SIG-M5 treated with dmso at 0.1 percent for 504 hours (cell line): ENCODE measurements around the gene ZNF620.
A peak's percentile ranks its signal among the peaks of the same experiment; 100 is the strongest.
"Not testable (repeated sequence)": the region's sequence is repeated elsewhere in the genome, so short reads cannot be mapped to it uniquely, and the experiment has no call there.

ENCODE experiments used
- DNase-seq: peaks from one replicate; lab custom pipeline; 2025; ENCODE audit not compliant: unreplicated experiment; lab: John Stamatoyannopoulos, UW

Gene ZNF620

DNA sequence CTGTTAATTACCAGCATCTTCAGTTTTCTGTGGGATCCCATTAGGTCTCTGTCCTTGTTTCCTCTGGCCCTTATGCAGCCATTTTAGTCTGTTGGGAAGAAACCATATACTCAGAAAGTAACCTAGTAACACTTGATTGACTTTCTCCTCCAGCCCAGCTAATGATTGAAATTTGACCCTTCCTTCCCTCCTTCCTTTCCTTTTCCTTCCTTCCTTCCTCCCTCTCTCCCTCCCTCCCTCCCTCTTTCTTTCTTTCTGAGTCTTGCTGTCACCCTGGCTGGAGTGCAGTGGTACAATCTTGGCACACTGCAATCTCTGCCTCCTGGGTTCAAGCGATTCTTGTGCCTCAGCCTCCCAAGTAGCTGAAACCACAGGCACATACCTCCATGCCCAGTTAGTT, 5.9 kb upstream of the ZNF620 start:
- DNase-seq = no peak

DNA sequence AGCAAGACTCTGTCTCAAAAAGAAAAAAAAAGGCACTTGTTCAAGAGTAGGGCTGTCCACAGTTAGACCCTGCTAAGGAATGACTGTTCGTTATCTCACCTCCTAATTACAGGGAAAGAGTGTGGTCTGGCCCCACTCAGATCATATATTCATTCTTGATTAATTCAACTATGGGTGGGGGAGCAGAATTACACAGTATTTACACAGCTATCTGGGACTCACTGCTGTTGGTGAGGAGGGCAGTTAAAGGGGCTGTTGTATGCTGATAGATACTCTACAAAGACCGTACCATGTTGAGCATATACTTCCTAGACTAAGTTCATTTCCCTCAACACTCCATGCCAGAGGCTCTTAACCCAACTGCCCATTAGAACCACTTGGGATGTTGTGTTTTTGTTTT, 3.8 kb upstream of the ZNF620 start:
- DNase-seq = no peak

DNA sequence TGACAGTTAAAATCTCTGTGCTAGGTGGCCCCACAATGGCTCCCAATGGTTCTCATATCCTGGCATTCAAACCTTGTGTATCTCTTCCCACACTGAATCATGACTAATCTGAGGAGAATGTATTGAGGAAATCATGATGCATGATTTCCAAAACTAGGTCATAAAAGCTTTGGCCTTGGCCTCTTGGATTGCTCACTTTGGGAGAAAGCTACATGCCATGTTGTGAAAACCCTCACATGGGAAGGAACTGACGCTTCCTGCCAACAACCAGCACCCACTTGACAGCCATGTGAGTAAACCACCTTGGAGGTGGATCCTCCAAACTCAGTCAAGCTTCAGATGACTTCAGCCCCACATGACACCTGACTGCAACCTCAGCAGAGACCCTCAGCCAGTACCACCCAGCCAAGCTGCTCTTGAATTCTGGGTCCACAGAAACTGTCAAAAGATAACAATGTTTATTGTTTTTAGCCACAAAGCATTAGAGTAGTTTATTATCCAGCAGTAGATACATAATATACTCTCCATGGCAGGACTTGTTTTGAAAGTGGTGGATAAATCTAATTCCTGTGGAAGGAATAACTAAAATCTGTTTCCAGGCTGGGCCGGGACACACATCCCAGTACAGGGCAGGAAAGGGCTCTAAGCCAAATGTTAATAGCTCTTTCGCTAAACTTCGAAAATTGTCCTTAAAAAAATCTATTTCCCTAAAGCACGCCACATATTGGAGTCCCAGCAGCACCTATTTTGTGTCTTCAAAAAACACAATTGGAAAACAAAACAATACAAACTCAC, 1.0 kb upstream of the ZNF620 start:
- no peak for DNase-seq

DNA sequence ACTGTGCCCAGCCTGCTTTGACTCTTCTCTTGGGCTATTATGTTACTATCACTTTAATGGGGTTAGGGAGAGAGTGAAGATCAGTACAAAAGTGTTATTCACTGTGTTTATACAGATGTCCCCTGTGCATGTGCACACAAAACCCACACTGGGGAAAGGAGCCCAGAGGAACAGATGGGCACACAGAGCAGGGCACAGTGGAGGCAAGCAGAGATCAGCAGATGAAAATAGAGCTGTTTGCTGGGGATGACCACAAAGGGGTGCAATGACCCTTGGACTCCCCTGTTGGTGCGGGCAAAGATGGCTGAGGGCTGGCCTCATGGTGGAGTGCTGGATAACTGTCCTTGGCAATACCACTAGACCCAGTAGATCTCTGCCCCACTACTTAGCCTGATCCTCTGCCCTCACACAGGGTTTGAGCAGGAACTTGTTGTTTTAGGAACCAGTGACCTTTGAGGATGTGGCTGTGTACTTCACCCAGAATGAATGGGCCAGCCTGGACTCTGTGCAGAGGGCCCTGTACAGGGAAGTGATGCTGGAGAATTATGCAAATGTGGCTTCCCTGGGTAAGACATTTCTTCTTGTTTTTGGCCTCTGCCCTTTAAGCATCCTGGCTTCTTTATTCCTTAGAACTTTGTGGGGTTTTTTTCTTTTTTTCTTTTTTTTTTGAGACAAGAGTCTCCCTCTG, 5.3 kb downstream of the ZNF620 start:
- no peak for DNase-seq

DNA sequence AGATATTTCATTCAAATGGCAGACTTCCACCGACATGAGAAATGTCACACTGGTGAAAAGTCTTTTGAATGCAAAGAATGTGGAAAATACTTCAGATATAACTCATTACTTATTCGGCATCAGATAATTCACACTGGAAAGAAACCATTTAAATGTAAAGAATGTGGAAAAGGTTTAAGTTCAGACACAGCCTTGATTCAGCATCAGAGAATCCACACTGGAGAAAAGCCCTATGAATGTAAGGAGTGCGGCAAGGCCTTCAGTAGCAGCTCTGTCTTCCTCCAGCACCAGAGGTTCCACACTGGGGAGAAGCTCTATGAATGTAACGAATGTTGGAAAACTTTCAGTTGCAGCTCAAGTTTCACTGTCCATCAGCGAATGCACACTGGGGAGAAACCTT, 10.4 kb downstream of the ZNF620 start:
- DNase-seq = no peak

DNA sequence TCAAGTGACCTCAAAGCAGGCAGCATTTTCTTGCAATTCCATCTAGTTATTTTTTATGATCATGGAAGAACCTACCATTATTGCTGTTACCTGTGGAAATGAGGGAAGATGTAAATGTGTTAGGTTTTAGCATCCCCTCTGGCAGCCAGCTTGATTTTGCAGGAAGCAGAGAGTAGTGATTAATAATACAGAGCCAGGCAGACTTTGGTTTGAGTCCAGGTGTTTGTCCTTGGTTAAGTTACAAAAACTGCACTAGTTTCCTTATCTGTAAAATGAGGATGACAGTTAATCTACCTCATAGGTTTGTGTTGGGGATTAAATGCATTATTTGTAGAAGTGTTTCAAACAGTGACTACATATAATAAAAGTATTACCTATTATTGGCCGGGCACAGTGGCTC, 12.2 kb downstream of the ZNF620 start:
- DNase-seq = no peak

DNA sequence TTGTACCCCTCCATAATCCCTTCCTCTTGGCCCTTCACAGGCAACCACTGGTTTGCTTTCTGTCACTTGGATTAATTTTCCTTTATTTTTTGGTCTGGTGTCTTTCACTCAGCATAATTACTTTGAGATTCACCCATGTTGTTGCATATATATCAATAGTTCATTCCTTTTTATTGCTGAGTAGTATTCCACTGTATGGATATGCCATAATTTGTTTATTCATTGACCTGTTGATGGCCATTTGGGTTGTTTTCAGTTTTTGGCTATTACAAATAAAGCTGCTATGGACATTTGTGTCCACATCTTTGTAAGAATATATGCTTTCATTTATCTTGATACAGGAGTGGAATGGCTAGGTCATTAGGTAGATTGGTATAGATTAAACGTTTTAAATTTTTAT, 13.0 kb downstream of the ZNF620 start:
- DNase-seq = no peak

DNA sequence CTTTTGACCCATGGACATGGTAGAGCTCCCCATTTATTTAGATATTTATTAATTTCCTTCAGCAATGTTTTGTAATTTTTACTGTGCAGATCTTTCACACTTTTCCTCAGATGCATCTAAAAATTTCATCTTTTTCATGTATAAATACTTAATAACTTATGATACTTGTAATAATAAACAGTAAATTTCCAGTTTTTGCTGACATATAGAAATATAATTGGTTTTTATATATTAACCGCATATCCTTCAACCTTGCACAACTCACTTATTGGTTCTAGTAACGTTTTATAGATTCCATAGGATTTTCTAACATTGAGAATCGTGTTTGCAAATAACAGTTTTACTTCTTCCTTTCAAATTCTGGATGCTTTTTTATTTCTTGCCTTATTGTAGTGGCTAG, 15.4 kb downstream of the ZNF620 start:
- no peak for DNase-seq

DNA sequence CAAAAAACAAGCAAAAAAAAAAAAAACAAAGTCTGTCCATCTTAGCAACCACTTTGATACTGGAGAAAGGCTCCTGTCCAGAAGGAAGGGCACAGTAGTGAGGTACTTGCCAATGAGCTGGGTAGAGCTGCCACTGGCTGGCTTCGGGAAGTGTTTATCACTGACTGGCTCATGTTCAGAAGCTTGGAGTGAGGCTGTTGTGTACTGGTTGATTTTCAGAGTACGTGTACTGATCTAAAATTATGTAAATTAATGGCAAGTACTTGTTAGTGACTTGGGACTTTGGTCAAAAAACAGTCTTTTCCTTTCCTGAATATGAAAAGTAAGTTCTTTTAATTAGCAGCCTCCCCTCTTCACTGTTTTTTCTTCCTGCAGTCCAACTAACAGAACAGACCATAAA, 17.9 kb downstream of the ZNF620 start:
- no peak for DNase-seq

DNA sequence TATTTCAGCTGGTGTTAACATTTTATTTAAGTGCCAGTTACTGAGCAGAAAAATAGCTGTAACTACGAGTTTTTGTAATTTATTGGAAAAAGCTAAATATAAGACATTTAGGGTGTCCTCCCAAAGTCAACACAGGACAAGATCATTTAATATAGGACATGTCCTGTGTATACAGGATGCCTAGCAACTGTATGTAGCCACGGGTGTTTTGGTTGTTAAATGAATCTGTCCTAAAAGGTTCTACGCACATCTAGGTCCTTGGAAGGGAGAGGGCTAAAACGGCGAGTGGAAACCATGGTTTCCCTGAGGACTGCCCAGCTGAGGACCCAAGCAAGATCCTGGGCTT, 18.4 kb downstream of the ZNF620 start:
- DNase-seq = no peak

DNA sequence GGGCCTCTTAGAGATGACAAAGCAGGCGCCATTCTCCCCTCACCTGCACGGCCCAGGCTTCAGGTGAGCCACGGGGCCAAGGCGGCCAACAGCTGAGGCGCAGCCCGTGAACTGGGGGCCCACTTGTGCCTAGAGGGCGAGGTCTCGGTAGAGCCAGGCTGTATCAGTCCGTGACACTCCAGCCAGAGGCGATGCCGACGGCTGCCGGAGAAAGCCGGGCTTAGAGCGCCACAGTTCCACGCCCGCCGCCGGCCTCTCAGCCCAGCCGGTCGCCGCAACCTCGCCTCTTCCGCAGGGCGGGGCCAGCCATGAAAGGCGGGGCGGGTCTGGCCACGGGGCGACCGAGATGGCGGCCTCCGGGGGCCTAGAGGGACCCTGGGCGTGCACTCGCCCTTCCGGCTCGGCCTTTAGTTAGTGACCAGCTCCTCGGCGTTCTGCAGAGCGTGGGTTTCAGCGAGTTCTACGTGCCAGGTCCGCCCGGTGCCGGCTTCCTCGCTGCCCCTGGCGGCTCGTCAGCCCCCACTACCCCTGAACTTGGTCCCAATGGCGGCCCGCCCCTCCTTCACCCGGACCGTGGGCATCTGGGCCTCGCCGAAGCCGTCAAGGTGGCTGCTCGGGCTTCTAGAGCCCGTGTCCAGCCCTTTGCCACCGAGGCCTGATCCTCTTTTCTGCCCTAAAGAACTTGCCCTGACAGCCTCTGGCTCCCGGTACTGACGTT, 18.9 kb downstream of the ZNF620 start, which contains the start of gene ZNF621:
Gene ZNF621, plus strand, starts transcription at position 393 of the 718 bp plus-strand sequence. CDS start 881 bp downstream, outside the sequence.
- peak; percentile 81 for DNase-seq

DNA sequence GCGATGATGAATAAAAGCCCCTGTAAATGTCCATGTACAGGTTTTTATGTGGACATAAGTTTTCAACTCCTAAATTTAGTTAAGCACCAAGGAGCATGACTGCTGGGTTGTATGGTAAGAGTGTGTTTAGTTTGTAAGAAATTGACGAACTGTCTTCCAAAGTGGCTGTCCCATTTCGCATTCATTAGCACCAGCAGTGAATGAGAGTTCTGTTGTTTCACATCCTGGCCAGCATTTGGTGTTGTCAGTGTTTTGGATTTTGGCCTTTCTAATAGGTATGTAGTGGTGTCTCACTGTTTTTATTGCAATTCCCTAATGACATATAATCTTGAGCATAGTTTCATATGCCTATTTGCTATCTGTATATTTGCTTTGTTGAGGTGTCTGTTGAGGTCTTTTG, 22.6 kb downstream of the ZNF620 start:
- DNase-seq = no peak

DNA sequence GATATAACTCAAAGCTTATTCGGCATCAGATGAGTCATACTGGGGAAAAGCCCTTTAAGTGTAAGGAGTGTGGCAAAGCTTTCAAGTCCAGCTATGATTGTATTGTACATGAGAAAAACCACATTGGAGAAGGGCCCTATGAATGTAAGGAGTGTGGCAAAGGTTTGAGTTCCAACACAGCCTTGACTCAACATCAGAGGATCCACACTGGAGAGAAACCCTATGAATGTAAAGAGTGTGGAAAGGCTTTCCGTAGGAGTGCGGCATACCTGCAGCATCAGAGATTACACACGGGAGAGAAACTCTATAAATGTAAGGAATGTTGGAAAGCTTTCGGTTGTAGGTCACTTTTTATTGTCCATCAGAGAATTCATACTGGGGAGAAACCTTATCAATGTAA, 26.4 kb downstream of the ZNF620 start:
- DNase-seq = no peak

DNA sequence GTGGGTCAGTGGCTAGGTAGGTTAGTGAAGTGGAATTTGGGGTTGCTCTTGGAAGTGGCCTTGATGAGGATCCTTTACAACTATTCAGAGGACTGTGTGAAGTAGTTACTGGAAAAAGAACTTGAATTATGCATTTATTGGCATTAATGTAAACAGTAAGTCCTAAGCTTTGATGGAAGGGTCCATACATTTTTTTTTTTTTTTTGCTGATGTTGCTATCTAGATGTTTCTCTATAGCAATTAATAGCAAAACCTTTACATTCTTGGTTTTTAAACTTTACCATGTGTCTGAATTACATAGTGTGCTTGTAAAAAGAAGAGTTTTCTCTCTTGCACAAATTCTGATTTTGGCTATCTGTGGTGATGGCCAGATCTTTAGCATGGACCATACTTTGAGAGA, 28.4 kb downstream of the ZNF620 start:
- DNase-seq = no peak

DNA sequence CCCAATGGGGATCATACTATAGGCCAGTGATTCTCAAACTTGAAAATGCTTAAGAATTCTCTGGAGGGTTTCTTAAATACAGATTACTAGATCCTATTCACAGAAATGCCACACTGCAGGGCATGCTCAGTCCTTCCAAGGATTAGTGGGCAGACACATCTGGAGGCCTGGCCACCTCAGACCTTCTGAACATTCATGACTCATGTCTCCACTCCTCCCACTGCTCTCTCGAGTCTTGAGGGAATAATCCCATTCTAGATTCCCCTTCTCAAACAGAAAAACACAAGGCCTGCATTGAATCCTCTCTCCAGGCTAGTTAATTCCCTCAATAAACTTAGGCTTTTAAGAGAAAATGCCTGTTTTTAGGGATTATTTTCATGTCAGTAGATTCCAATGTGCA, 41.0 kb downstream of the ZNF620 start:
- no peak for DNase-seq

DNA sequence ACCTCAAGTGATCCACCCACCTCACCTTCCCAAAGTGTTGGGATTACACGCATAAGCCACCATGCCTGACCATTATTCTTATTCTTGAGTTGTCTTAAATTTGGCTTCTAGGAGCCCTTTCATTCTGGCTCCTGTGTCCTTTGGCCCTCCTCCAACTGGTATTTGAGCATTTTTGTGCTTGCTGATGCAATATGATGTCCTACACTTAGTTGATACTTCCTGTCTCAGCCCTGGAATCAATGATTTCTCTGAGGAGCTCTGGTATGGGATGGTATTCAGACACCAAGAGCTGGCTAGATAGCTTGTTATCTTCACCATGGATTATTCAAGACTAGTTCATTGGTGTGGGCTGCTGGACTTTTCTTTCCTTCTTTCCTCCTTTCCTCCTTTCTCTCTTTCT, 44.3 kb downstream of the ZNF620 start:
- DNase-seq = no peak

DNA sequence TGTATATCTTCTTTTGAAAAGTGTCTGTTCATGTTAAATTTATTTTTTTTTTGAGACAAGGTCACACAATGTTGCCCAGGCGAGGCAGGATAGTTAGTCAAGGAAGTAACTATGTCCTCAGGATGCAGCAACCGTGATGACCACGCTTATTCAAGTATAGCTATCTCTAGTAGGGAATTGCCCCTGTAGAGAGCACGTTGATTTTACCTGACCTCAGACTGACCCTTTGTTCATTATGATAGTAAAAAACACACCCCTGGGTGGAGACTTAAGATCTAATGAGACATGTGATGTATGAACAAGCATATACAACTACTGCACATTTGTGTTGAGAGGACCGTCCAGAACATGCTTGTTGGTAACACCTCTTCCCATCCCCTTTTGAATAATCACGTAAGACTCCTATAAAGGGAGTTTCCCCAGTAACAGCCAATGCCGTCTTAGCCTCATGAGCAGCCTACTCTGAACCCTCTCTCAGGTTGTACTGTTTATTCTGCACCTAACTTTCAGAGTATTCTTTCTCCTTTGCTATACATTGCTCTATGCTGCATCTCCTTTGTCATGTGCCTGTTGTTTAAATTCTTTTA, 51.8 kb downstream of the ZNF620 start:
- no peak for DNase-seq

DNA sequence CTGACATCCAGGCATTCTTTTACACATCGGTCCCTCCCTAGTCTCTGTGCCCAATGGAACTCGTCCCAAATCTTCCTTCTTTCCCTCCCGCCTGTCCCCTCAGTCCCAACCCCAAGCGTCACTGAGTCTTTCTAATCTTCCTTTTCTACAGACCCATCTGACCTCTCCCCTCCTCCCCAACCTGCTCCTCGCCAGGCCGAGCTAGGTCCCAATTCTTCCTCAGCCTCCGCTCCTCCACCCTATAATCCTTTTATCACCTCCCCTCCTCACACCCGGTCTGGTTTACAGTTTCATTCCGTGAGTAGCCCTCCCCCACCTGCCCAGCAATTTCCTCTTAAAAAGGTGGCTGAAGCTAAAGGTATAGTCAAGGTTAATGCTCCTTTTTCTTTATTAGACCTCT, 56.6 kb downstream of the ZNF620 start:
- DNase-seq = not testable (repeated sequence)

DNA sequence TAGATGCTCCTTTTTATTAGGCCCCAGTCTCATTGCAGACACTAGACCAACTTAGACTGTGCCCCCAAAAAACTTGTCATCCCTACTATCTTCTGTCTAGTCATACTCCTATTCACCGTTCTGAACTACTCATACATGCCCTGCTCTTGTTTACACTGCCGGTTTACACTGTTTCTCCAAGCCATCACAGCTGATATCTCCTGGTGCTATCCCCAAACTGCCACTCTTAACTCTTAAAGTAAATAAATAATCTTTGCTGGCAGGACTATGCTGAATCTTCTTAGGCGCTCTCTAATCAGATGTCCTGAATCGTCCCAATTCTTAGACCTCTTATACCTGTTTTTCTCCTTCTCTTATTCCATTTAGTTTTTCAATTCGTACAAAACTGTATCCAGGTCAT, 59.8 kb downstream of the ZNF620 start:
- not testable (repeated sequence) for DNase-seq

DNA sequence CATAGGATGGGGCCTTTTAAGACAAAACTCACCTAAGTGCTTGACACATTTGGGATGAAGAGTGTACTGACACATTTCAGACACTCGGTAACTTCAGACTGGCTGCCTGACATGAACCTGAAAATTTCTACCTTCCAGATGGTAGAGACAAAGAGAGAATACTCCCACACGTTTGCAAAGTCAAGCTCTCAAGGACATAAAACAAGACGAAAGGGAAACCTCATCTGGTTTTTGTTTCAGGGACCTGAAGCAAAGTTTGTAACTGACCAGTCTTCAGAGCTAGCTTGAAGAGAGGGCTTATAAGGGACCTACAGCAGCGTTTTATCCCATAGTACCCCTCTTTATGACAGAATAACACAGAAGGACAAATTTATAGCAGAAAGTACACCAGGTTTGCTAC, 60.9 kb downstream of the ZNF620 start:
- DNase-seq = no peak
